Stimulated activated CD4-positive, alpha-beta T cell treated with anti-CD3 and anti-CD28 coated beads, Interleukin-4, amount 100 ng/mL, for 24 hours (primary cell): ENCODE measurements around the gene FOXO1.
A peak's percentile ranks its signal among the peaks of the same experiment; 100 is the strongest.

Source experiments
- DNase-seq: peaks from one replicate; pipeline ENCODE4 v3.0.0-alpha.2; 2020

Gene FOXO1

DNA sequence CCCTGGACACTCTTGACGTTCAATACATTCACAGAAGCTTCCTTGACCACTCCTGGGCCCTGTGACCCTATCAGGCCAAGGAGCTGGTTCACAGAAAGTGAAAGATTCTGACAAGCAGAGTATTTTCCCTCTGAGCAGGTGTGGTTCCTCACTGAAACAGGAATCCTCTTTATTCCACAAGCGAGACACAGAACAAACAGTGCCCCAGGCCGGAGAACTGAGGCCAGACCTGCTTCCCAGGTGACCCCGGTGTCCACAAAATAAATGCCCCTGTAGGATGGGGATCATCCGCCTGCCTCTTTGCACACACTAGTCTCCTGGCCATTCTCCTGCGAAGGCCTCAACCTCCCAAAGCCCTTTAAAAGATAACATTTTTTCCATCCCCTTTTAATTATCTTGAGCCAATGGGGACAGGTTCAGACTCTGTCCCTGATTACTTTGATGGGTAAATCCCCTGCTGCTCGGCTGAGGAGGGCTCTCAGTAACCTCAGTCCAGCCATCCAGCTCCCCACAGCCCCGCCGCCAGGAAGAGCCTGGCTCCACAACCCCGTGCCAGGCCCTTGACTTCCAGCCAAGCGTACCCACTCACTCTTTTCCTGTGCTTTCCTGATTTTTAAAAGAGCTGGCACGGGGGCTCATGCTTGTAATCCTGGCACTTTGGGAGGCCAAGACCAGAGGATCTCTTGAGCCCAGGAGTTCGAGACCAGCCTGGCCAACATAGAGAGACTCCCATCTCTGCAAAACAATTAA is 129.1 kb downstream of the FOXO1 start:
- no peak for DNase-seq

DNA sequence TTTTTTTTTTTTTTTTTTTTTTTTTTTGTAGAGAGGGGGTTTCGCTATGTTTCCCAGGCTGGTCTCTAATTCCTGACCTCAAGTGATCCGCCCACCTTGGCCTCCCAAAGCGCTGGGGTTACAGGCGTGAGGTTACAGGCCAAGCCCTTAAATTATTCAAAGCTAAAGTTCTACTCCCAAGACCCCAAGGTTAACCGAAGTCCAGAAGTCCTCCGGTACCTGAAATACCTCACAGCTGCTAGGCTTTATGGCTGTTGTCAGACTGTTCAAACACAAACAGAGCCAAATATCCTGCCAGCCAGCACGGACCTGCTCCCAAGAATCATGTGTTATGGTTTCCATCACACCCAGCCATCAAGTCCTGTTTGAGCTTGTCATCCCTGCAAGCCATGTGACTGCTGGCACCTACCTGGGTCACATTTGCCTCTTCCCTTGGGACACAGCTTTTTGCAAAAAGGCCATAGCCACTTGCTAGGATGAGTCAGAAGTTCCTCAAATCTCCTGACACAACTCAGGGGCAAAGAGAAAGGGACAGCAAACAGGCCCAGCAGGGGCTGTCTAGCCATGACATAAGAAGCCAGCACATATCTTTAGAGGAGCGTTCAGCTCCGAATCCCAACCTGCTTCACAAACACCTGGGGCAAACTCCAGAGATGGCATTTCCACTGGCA is 129.9 kb downstream of the FOXO1 start:
- DNase-seq: no peak

DNA sequence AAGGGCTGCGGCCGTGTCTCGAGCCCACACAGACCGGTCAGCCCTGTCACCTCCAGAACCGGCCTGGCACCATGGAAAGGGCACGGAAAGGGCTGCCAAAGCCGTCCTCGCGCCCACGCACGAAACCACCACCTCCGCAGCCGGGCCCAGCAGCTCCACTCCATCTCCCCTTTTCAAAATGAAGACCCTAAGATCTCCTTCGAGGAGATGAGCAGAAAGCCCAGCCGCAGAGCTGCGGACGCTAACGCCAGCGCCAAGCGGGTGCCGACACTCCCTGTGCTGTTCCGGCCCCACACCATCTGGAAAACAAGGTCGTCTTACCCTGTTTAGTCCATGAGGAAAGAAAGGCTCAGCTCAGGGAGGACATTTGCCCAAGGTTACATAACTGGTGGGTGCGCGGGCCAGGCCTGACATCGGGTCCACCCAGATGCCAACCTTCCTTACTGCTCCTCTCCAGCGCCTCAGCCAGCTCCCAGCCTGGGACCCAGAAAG is 131.1 kb downstream of the FOXO1 start:
- no peak for DNase-seq

DNA sequence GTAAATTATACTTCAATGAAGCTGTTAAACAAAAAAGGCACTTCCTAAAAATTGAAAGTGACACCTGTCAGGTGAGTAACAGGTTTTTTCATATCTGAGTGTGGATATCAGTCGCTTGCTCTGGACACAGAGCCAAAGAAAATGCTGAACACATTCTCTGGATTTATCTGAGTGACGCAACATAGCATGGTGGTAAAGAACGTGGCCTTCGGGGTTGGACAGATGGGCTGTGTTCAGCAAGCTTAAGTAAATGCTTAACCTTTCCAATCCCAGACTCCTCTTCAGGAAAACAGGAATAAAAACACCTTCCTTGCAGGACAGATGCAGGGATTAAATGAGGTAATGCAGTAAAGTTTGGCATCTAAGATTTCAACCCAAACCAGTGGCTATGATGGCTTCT is 132.0 kb downstream of the FOXO1 start:
- no peak for DNase-seq

DNA sequence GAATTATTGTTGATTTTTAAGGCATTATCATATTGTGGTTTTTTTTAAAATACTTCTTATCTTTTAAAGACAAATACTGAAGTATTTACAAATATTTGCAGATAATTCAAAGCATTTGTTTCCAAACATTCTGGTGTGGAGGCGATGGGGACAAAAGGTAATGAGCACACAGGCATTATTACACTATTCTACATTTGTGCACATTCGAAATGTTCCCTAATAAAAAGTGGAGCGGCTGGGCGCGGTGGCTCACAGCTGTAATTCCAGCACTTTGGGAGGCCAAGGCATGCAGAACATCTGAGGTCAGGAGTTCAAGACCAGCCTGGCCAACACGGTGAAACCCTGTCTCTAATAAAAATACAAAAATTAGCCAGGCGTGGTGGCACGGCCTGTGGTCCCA is 133.4 kb downstream of the FOXO1 start:
- no peak for DNase-seq

DNA sequence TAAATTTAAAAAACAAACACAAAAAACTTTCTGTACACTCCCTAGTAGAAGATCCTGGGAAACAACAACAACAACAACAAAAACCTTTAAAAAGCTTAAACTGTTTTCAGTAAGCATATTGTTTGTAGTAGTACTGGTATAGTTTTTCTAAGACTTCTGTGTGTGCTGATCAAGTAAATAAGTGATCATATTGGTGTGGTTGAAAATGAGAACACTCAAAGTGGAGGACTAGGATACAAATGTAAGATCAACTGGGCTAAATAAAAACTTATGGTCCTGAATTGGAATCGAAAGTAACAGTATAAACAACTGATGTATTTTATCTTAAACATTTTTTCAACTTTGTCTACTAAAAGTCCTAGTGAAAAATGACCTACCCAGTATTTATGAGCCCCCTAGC is 135.5 kb downstream of the FOXO1 start:
- no peak for DNase-seq

DNA sequence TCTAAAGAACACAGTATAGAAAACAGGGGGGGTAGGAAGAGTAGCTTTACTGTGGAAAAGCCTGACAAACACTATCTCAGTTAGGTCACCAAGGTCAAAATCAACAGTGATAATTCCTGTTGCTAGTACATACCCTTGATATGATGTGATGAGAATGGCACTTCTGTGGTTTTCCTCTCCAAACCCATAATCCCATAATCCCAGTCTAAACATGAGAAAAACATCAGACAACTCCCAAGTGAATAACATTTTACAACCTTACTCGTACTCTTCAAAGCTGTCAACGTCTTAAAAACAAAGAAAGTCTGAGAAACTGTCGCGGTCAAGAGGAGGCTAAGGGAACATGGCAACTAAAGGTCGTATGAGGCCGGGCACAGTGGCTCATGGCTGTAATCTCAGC is 137.6 kb downstream of the FOXO1 start:
- no peak for DNase-seq

DNA sequence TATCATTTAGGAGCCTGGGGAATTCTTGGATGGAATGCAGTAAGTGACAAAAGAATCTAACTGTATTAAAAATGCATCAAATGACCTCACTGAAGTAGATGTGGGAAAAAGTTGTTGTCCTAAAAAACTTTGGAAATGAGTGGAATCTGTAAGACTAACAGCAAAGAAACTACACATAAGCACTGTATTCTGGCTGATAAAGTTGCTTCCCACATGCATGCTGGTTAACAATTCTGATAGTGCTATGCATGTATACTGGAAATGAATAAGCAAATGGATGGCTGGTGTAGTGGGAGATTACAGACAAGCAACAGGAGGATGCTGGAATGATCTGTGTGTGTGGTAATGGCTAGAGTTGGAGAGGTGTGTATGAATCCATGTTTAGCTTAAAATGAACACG is 138.5 kb downstream of the FOXO1 start:
- DNase-seq: no peak

DNA sequence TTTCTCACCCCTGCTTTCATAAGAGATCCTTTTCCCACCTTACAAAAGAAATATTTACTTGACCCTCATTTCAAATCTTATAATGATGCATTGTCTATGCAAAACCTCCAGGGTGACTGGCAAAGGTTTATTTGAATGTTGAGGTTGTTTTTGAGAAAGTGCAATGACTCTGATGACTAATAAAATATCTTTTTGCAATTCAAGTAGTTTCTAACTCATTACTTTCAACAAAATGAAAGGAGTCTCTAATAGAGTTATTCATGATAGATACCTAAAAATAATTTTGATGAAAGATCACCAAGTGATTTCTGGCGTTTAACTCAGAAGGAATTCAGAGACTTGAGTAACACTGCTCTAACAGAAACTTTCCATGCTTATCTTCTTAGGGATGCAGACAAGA is 144.2 kb downstream of the FOXO1 start:
- DNase-seq: no peak

DNA sequence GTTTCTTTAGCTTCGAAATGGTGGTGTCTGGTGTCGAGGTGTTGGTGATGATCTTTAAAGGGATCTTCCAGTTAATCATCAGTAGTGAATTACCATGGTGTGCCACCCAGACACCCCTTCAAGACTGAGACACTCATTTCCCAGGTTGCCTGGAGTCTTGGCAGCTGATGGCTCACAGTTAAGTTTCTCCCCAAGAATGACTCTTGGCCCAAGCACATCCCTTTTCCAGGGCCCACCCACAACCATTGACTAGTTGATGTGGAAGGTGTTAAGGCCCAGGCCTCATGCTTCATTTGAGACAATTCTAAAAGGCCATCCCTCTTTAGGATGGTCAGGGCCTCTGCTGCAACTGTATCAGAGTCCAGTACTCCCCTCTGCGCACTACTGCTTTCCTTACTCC is 145.5 kb downstream of the FOXO1 start:
- peak; percentile 14 for DNase-seq

DNA sequence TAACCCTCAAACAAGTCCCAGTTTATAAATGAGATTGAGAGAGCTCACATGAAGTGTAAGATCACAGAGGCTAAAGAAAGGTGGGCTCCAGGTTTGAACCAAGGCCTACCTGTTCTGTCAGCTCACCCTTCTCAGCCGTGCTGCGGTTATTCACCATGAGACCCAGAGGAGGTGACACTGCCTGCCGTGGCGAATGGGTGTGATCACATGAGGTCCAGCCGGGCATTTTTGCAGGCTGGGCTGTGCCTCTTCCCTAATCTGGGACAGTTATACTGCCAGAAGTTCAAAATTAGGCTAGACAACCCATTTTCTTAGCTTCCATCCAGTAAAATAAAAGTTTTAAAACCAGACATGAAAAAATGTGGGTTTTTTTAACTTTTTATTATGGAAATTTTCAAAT is 146.8 kb downstream of the FOXO1 start:
- DNase-seq: no peak

DNA sequence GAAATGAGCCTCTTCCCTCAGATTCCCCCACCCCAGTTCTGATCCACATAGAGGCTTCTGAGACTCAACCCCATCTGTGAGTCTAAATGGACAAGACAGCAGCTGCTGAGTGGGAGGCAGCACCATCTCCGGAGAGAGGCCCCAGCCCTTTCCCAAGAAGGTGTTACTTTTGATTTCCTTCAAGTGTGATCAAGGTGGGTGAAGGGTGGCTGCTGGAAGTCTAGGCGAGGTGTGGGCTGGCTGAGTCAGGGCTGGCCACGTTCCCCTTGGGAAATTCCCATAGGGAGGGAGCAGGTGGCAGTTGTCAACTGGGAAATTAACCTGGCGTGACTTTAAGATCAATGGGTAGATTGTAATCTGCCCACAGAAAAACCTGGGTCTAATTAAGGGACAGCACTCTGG is 148.0 kb downstream of the FOXO1 start:
- DNase-seq: peak; percentile 87

DNA sequence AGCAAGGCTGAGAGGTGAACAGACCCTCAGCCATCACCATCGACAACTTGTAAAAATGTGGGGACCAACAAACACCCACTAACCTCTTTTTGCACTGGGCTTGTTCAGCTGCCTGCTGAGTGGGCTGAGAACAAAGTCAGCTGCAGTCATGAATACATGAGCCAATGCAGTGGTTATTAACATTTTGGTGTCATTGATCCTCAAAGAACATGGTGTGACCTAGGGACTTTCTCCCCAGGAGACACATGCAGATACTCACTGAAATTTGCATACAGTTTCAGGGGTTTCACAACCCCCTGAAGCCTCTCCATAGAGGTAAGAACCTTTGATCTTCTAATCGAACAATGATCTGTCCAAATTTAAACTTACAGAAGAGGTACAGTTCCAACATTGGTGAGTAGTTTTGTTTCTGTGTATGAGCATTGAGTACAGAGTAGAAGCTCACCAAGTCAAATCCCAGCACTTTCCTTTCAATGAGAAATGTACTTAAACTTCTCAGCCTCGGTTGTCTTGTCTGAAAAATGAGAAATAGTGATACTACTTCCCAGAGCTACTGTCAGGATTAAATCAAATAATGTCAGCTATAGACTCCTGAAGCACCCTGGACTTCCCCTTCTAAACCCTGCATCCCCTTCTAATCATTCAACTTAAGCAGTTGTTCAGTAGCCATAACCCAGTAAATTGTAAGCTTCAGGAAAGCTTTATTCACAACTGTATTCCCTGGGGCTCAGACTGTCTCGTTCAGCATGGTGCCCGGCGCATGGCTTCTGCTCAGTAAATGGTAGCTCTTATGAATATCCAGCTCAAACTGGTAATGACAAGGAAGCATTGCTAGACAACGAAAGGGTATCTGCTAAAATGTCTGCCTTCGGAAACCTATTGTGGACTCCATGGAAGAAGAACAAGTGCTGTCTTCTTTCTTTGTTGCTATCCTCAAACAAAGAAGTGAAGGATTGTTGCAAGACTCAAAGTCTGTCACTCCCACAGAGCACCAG is 148.7 kb downstream of the FOXO1 start:
- DNase-seq: peak; percentile 59

DNA sequence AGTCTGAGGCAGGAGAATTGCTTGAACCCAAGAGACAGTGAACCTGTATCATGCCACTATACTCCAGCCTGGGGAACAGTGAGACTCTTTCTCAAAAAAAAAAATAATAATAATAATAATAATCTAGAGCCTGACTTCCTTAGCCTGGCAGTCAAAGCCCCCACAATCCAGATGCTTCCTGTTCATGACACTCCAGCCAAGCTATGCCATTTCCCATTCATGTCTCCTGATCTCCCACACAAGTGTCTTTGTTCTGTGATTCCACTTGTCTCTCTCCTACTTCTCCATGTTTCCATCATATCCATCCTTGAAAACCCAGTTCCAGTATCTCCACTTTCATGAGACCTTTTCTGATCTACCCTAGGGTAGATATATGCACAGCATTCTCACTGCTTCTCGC is 150.7 kb downstream of the FOXO1 start:
- DNase-seq: no peak

DNA sequence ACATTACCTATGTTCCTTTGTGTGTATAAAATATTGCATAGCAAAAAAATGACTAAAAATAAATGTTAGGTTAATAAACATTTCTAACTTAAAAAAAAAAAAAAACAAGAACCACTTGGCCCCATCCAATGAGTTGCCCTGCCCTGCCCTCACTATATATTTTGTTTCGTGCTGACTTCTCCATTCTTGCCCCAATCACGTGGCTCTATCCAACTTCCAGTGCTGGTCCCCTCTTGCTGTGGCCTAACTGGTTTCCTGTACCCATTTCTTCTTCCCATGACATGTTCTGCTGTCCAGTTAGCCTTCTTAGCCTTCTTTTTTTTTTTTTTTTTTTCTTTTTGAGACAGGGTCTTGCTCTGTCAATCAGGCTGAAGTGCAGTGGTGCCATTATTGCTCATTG is 151.6 kb downstream of the FOXO1 start:
- DNase-seq: no peak

DNA sequence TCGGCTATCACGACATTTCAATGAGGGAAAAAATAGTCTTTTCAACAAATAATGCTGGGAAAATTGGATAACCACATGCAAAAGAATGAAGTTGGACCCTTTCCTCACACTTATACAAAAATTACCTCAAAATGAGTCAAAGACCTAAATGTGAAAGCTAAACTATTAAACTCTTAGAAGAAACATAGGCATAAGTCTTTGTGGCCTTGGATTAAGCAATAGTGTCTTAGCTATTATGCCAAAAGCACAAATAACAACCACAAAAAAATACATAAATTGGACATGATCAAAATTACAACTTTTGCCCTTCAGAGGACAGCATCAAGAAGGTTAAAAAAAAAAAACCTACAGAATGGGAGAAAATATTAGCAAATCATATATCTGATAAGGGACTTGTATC is 156.6 kb downstream of the FOXO1 start:
- no peak for DNase-seq

DNA sequence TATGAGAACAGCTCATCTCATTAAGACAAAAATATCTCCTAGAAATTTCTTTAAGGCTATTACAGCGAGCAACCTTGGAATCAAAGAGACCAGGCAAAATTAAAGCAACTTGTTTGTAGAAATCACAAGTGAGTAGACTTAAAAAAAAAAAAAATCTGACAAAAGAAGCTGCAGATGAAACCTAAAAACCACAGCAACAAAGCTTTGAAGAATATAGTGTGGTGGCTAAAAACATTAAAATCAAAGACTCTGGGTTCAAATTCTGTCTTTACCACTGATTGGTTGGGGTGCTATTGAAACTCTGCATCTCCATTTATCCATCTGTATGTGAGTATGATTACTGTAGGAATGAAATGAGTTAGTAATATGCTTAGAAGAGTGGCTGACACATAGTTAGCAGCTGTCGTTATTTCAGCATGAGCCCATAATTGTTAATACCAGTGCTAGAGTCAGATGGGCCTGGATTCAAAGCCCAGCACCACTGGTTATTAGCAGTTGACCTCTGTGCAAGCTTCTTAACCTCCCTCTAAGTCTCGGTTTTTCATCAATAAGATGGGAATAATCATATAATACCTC is 157.6 kb downstream of the FOXO1 start:
- no peak for DNase-seq

DNA sequence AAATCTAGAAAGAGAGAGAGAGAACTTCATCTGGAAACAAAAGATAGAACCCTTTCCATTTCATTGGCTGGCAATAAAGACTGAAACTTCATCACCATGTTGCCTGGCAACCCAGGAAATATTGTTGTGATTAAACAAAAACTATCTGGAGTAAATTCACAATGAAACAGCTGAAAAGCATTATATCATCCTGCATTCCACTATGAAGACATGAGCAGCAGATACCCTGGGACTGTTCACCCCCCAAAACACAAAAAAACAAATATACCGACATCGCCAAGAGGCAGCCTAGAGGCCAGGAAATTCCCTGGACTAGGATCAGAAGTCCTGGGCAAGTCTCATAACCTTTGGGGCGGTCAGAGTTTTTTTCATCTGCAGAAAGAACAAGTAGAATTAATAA is 158.3 kb downstream of the FOXO1 start:
- DNase-seq: no peak

DNA sequence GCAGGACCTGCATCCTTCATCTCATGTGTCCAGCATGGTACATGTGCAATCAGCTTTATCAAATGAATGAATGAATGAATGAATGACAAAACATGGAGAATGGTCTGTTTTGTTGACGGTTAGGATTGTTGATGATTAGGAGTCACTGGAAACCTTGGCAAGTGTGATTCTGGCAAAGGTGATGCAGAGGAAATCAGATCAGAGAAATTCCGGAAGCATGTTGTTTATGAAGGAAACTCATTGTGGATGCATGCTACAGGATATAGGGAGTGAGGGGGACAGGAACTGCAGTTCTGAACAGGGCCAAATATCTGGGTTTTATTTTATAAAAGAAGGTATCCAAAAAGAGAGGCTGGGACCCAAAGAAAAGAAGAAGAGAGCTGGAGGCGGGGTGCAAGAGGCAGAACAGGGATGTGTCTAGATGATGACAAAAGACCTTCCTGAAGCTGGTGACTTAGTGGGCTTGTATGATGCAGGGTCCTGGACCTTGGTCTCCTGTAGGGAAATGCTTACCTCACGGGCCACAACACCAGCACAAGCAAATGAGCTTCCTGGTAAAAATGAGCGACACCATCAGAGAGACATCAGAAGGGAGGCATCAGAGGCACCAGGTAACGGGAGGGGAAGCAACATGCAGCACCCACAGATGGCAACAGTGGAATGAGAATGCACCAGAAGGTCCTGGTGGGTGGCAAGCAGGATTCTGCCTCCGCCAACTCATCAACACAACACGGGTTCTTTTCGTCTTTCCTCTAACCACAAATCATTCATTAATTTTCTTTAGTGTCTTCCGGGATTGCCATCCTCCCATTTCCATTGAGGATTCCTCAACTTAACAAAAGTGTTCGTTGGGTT is 159.6 kb downstream of the FOXO1 start:
- DNase-seq: no peak
